Activated T-cell treated with anti-CD3 and anti-CD28 coated beads for 1 hour (primary cell): ENCODE results near the gene C11orf87.

Experiments
- DNase-seq: peaks from one replicate; pipeline ENCODE4 v3.0.0-alpha.2; 2020; ENCODE audit warnings: low read depth

The C11orf87 gene

GRCh38 chr11:109421981-109422869 lies at the start of gene C11orf87:
Gene C11orf87, plus strand, starts transcription at chr11:109422190. Its CDS starts 1,444 bp downstream, at chr11:109423634.
- DNase-seq, result no peak

GRCh38 chr11:109374032-109374431 lies 48.0 kb upstream of the C11orf87 start:
- no peak for DNase-seq

GRCh38 chr11:109374441-109374840 lies 47.5 kb upstream of the C11orf87 start:
- no peak for DNase-seq

- no peak for DNase-seq
Measured at GRCh38 chr11:109377039-109377742, 44.8 kb upstream of the C11orf87 start.

- no peak for DNase-seq
Measured at GRCh38 chr11:109378034-109378433, 44.0 kb upstream of the C11orf87 start.

GRCh38 chr11:109383306-109383705 lies 38.7 kb upstream of the C11orf87 start:
- DNase-seq, result no peak

- DNase-seq, result no peak
Measured at GRCh38 chr11:109384873-109385272, 37.1 kb upstream of the C11orf87 start.

- DNase-seq, result no peak
Measured at GRCh38 chr11:109388982-109389381, 33.0 kb upstream of the C11orf87 start.

- no peak for DNase-seq
Measured at GRCh38 chr11:109390752-109391151, 31.2 kb upstream of the C11orf87 start.

- no peak for DNase-seq
Measured at GRCh38 chr11:109401545-109401944, 20.4 kb upstream of the C11orf87 start.

GRCh38 chr11:109405671-109406070 lies 16.3 kb upstream of the C11orf87 start:
- no peak for DNase-seq

- no peak for DNase-seq
Measured at GRCh38 chr11:109416601-109417000, 5.4 kb upstream of the C11orf87 start.

- DNase-seq, result no peak
Measured at GRCh38 chr11:109422870-109423465, 978 bp downstream of the C11orf87 start.

GRCh38 chr11:109423466-109424190 lies 1.6 kb downstream of the C11orf87 start:
- no peak for DNase-seq

GRCh38 chr11:109424901-109425300 lies 2.9 kb downstream of the C11orf87 start:
- no peak for DNase-seq

GRCh38 chr11:109425554-109425953 lies 3.6 kb downstream of the C11orf87 start:
- DNase-seq, result no peak

GRCh38 chr11:109426442-109427240 lies 4.7 kb downstream of the C11orf87 start:
- no peak for DNase-seq

GRCh38 chr11:109432105-109432504 lies 10.1 kb downstream of the C11orf87 start:
- no peak for DNase-seq

- DNase-seq, result no peak
Measured at GRCh38 chr11:109433753-109434256, 11.8 kb downstream of the C11orf87 start.

GRCh38 chr11:109435121-109435742 lies 13.2 kb downstream of the C11orf87 start:
- no peak for DNase-seq

GRCh38 chr11:109439684-109440083 lies 17.7 kb downstream of the C11orf87 start:
- DNase-seq, result no peak
